GM18507 (cell line): ENCODE results near the gene SEMA4D.
A peak's percentile ranks its signal among the peaks of the same experiment; 100 is the strongest.

Experiments used
- DNase-seq: peaks from one replicate; pipeline ENCODE4 v3.0.0; 2011; ENCODE audit warnings: low read depth; ENCODE audit not compliant: insufficient read length; ENCODE audit errors: extremely low spot score
- FAIRE-seq: peaks from 2 replicates; lab custom pipeline; 2011; peaks lifted over from hg19 to GRCh38; lab: Jason Lieb, UNC

The SEMA4D gene

GRCh38 chr9:89404074-89404473 lies 93.8 kb downstream of the SEMA4D start:
- DNase-seq (no peak), FAIRE-seq (no peak)

DNA sequence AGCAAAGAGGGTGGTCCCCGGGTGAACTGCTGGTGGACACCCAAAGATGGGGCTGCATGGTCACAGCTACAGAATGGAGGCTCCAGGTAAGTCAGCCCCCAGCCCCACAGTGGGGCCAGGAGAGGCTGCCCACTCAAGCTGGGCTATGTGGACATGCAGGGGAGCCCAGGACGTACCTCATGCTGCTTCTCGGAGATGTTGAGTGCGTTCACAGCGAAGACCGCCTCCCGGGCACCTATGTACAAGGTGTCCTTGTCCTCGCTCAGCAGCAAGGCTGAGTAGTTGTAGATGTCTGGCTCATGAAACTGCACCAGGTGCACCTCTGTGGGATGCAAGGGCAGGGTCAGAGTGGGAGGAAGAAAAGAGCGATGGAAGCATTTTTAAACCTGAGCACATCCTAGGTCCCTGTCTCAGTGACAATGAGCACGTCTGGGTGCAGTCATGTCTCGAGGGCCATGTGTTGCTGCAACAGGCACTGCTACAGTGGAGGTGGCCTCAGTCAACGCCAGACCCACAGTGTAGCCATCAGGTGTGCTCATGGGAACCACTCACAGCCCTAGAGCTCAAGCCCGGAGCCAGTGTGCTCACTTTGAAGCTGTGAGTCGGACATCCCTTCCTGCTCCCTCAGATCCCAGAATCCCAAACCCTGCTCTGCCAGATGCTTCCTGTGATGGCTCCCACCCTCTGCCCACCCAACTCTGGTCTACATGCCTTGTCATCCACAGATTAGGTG lies 95.1 kb downstream of the SEMA4D start:
- DNase-seq = no peak
- no peak for FAIRE-seq

DNA sequence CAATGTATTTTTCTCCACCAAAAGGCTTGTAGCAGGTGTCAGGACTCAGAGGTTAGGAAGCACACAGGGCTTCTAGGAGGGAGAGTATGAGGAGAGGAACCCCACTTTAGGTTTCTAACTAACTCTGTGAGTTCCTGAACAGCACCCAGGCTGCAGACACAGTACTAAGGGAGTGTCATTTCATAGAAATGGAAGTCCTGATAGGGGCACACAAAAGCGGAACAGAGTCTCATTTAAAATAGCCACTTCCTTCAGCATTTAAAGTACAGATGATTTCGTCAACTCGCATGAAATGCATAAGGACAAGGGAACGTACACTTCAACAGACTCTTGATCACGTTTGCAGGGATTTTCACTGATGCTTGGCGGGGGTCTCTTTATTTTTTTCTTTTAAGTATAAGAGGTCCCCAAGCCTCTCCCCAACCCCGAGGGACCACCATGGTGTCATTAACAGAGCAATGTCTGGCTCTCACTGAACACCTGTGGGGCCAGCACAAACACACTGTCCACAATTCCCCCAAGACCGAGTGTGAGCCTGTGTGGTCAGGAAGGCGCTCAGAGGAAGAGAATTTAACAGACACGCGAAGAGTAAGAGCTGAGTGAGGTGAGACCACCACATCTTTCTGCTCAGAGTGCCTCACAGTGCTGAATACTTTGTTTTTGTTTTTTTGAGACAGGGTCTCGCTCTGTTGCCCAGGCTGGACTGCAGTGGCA lies 97.4 kb downstream of the SEMA4D start:
- FAIRE-seq = peak; percentile 94
- DNase-seq = no peak

DNA sequence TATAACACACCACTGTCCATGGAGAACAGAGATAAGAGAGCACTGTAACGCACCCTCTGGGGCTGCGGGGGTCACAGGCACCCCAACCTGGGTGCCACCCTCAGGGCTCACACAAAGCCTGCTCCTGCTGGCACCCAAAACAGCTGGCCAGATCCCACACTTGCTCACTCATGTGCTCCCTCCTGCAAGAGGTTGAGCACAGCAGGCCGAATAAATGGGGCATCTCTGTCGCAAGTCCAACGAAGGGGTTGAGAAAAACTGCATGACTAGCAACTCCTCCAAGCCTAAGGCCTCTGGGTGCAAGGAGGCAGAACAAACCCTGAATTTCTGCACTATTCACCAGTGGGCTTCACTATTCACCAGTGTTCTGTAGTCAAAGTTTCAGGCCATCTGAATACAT lies 99.3 kb downstream of the SEMA4D start:
- DNase-seq = no peak
- no peak for FAIRE-seq

GRCh38 chr9:89397471-89397870 lies 100.4 kb downstream of the SEMA4D start:
- no peak for FAIRE-seq

DNA sequence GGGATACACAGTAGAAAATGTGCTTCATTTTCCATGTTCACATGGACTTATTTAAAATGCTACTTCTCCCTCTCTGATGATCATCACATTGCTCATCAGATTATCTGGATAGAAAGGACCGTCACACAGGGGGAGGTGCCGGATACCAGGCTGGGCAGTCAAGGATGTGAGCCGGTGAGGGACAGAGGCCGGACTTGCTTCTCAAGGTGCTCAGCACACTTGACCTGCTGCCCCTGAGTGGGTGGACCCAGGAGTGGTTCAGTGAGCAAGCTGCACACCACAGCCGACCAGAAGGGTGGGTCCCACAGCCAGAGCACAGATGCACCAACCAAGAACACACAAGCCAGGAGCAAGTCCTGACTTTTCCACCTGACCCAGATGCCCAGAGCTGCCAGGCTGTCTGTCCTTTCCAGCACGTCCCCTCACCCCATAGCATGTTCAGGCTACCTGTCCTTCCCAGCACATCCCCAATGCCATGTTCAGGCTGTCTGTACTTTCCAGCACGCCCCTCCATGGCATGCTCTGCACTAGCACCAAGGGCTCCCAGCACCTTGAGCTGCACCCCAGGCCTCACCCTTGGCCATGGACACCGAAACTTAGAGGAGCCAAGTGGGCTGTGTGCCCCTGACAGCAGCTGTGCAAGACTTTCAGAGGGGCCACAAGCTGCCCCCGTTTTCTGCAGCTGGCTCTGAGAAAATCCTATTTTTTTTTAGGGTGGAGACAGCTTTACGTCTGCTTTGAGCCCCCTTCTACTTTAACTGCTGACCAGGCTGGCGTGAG lies 101.8 kb downstream of the SEMA4D start:
- DNase-seq (no peak), FAIRE-seq (no peak)

More at GRCh38 chr9:89397471-89397870, 100.4 kb downstream of the SEMA4D start:
- DNase-seq = no peak

DNA sequence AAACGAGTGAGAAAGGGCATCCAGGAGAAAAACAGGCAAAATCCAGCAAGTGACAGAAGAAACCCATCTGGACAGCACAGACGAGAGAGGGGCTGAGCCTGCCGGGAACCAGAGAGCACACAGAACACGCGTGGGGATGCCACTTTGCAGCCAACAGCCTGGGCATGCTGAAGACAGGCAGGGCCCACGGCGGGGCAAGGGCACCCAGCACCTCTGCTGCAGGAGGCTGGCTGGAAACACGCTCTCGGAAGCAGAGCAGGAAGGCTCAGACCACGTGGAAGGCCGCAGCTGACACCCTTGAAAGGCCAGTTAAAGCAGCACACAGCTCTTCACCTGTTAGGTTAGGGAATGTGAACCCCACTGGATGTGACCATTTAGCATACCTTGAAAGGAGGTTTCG lies 103.5 kb downstream of the SEMA4D start:
- no peak for DNase-seq
- no peak for FAIRE-seq

GRCh38 chr9:89391585-89391984 lies 106.3 kb downstream of the SEMA4D start:
- DNase-seq = no peak
- no peak for FAIRE-seq

GRCh38 chr9:89390578-89391116 lies 107.3 kb downstream of the SEMA4D start:
- DNase-seq (no peak), FAIRE-seq (no peak)

- no peak for FAIRE-seq
- DNase-seq = no peak
Observed at GRCh38 chr9:89390068-89390555, 107.8 kb downstream of the SEMA4D start.

DNA sequence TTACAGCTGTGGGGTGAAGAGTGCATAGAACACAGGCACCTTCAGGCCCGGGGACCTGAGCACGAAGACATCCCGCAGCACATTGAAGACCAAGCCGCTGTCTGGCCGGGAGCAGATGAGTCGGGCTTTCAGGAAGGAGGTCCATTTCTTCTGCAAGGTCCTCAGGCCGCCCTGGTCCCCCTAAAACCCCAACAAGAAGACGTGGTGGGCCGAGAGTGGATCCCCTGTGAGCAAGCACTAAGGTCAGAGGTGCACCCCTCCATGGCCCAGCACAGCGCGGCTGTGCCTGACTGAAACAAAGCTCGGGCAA lies 109.1 kb downstream of the SEMA4D start:
- DNase-seq = no peak
- no peak for FAIRE-seq

DNA sequence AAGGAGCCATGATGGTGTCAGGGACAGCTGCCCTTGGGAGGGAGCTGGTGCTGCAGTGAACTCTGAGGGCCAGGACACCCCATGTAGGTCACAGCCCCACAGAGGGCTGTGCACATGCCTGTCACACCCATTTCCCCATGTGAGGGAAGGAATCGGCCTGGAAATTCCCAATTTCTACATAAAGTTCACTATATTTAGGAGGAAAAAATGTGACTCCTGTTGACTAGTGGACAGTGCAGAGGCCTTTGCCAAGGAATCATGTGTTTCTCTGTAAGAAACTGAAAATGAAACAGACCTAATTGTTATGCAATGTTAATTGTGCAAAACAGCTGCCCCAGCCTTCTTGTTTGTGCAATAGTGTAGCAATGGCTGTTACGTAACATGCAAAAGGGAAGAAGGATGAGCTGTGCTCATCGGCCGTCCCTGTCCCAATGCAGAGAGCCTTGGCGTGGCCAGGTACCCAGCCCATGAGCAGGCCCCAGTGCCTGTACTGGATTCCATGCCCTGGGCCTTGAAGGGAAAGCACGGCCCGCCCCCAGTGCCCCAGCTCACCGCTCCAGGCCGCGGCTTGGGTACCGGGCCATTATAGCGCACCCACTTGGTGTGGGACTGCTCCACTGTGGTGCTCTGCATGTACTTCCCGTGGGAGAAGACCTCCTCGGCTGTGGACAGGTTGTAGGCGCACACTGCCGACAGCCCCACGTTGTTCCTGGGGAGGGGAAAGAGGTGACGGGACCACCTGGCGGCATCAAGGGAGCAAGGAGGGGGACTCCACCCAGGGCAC lies 109.6 kb downstream of the SEMA4D start:
- no peak for FAIRE-seq
- no peak for DNase-seq

DNA sequence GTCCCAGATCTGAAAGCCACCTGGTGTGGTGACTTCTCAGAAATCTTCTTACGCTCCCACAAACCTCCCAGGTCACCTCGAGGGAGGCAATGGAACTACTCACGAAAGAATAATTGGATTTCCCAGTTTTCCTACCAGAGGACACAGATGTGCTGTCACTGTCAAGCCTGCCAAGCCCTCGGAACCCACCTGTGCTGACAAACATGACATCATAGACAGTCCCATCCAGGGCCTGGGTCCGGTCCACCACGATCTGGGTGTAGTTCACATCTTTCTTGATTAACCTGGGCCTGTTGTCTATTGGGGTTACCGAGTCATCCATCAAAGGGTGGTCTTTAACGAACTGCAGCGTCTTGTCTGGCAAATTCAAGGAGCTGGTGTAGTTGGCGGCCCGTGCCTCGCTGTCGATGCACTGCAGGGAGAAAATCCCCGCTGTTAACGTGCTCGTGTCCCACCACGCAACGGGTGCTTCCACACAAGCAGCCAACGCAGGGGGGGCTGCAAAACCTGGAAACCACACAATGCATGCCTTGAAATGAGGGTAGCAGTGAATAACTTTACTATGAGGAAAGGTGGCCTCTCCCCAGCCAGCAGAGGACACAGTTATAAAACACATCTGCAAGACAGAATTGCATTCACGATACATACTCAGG lies 110.6 kb downstream of the SEMA4D start:
- no peak for DNase-seq
- no peak for FAIRE-seq

- DNase-seq (no peak), FAIRE-seq (no peak)
Observed at GRCh38 chr9:89386797-89387196, 111.1 kb downstream of the SEMA4D start.

DNA sequence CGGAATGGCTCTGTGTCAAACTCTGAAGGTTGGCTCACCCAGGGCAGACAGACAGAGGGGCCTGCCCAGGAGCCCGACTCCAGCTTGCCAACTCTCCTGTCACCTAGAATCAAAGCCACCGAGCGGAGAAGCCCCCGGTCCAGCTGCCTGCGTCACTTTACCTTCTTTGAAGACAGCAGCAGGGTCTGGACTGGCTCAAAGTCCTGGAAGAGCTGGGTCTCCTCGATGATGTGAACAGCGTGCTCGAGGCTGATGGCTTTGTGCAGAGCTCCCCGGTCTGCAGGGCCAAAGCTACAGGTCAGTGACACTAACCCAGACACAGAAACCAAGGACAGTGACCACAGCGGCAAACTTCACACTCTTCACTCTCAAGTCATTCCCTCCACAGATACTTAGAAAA lies 111.7 kb downstream of the SEMA4D start:
- no peak for DNase-seq
- no peak for FAIRE-seq

GRCh38 chr9:89384783-89385182 lies 113.1 kb downstream of the SEMA4D start:
- DNase-seq (no peak), FAIRE-seq (no peak)

GRCh38 chr9:89383721-89384300 lies 114.1 kb downstream of the SEMA4D start:
- FAIRE-seq (no peak), DNase-seq (no peak)

DNA sequence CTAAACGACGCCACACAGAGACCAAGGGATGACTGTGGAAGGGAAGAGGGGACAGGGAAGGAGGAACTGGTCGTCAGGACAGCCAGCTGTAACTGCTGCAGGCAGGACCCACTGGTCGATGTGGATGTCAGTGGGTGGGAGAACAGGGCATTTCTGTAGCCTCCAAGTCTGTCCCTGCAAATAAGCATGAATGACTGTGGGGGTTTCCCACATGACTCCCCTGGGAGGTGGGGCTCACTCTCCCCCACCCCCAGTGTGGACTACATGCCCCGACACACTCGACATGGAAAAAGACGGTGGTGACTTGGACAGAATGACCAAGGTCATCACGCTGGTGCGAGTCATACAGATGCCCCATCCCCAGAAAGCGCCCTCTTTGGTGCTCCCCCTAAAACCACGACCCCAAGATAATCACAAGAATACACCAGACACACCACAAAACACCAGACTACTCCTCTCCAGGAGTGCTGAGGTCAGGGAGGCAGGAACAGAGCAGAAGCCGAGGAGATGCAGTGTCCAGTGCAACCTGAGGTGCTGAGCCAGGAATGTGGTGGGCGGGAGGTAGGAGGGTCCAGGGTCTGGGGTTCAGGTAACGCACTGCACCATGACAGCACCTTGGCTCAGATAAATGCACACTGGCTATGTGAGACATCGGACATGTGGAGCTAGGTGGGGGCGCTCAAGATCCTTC lies 114.7 kb downstream of the SEMA4D start:
- FAIRE-seq (no peak), DNase-seq (no peak)
